T-cell (primary cell): ENCODE data around the gene TRAIP. TPM values are rescaled to one million over a fixed set of nuclear protein-coding genes. Genes with fewer than 3 reads are reported as not detected.

Source experiments
- ATAC-seq, 4 experiments: fragments of 200-7000 bp in 3 of 4; fragments of 150-1000 bp in 1 of 4; cut with Tn5 transposase; replicated peaks in 1 of 4; 1 replicate in 3 of 4; 2 replicates in 1 of 4; pipeline ENCODE4 v1.10.0; 2021; ENCODE audit warnings: moderate library complexity in 3 of 4, mild to moderate bottlenecking in 2 of 4, moderate number of reproducible peaks in 1 of 4
- CTCF ChIA-PET, 2 donors: fragments of 300-600 bp; sonication (Branson Sonifier 250); formaldehyde crosslinking; loops; one replicate each; lab custom pipeline; 2022; ENCODE audit warnings: antibody characterized with exemption in 2 of 2; lab: Charles Lee
- POLR2A ChIA-PET, 2 donors: fragments of 300-600 bp; sonication (Branson Sonifier 250); formaldehyde crosslinking; loops; one replicate each; lab custom pipeline; 2022; ENCODE audit warnings: antibody characterized with exemption in 2 of 2; lab: Charles Lee
- DNase-seq, 35 experiments: peaks; one replicate each; pipeline versions ENCODE4 v3.0.0 to v3.0.0-alpha.2; 2013 to 2023
- H3K27ac ChIP-seq: one replicate; pipeline ENCODE4 v1.5.1; 2013; ENCODE audit warnings: low read length
- H3K27me3 ChIP-seq, 2 experiments: replicated peaks in 1 of 2; 1 replicate in 1 of 2; 2 replicates in 1 of 2; pipeline versions ENCODE4 v1.6.1 to v1.7.0; 2013; ENCODE audit warnings: low read length in 1 of 2, mixed read lengths in 1 of 2; ENCODE audit not compliant: control insufficient read depth in 2 of 2, insufficient read depth in 2 of 2; ENCODE audit errors: extremely low read depth in 1 of 2
- H3K36me3 ChIP-seq, 2 donors: 1 replicate in 1 of 2; 2 replicates in 1 of 2; pipeline versions ENCODE4 v1.6.1 to v1.7.0; 2013; ENCODE audit warnings: low read length in 1 of 2; ENCODE audit not compliant: control insufficient read depth in 2 of 2, insufficient read depth in 1 of 2; ENCODE audit errors: extremely low read depth in 1 of 2
- H3K4me1 ChIP-seq, 2 experiments: 1 replicate in 1 of 2; 2 replicates in 1 of 2; pipeline versions ENCODE4 v1.6.1 to v1.7.0; 2013; ENCODE audit warnings: low read length in 2 of 2, mixed read lengths in 1 of 2; ENCODE audit not compliant: insufficient read depth in 2 of 2, control insufficient read depth in 1 of 2; ENCODE audit errors: extremely low read depth in 1 of 2
- H3K4me3 ChIP-seq, 2 donors: 1 replicate in 1 of 2; 2 replicates in 1 of 2; pipeline versions ENCODE4 v1.5.1 to v1.7.0; 2013; ENCODE audit warnings: mild to moderate bottlenecking in 2 of 2, low read length in 1 of 2, moderate library complexity in 1 of 2; ENCODE audit not compliant: control insufficient read depth in 1 of 2; ENCODE audit errors: extremely low read depth in 1 of 2
- H3K9me3 ChIP-seq: 2 replicates; pipeline ENCODE4 v1.7.0; 2013
- H3K27ac Mint-ChIP-seq, 2 donors: one replicate each; pipeline ENCODE4 v1.8.0; 2020 to 2021; ENCODE audit warnings: mild to moderate bottlenecking in 2 of 2, mixed read lengths in 2 of 2
- H3K27me3 Mint-ChIP-seq, 2 donors: one replicate each; pipeline ENCODE4 v1.8.0; 2021 to 2022; ENCODE audit warnings: mixed read lengths in 2 of 2
- H3K36me3 Mint-ChIP-seq: one replicate; pipeline ENCODE4 v1.8.0; 2021; ENCODE audit warnings: mixed read lengths
- H3K4me1 Mint-ChIP-seq, 3 donors: one replicate each; pipeline ENCODE4 v1.8.0; 2020 to 2022; ENCODE audit warnings: mixed read lengths in 3 of 3, mild to moderate bottlenecking in 1 of 3
- H3K4me3 Mint-ChIP-seq, 3 donors: one replicate each; pipeline ENCODE4 v1.8.0; 2020 to 2022; ENCODE audit warnings: mild to moderate bottlenecking in 3 of 3, mixed read lengths in 3 of 3, moderate library complexity in 3 of 3
- H3K9me3 Mint-ChIP-seq, 3 donors: one replicate each; pipeline ENCODE4 v1.8.0; 2020 to 2022; ENCODE audit warnings: mixed read lengths in 3 of 3
- WGBS: methylation state at CpG from one replicate; pipeline ENCODE4 v1.1.5; 2013; ENCODE audit warnings: missing lambda C conversion rate; ENCODE audit not compliant: insufficient coverage; 5-methylcytosine and 5-hydroxymethylcytosine counted together
- total RNA-seq, 35 experiments: library from RNA in 6 of 35; stranded (reverse) in 6 of 35; fragments of 120-200 nt in 1 of 35; gene quantifications; one replicate each; pipeline versions ENCODE4 v1.2.1 to v1.2.4 and lab custom pipeline; 2013 to 2026

Gene TRAIP
- total RNA-seq, 5 donors from 2014 or later (not counting 1 experiment from before 2014, with no cell fraction given): 4.0 to 5.7 (median 4.4) TPM

- Histone ChIP-seq H3K27me3 (no peaks in the 10 kb centered on the region), H3K4me1 (peaks cover 6 to 33% of the 10 kb centered on the region in 2 experiments), H3K9me3 (no peaks in the 10 kb centered on the region), H3K36me3 (peaks cover 6 to 33% of the 10 kb centered on the region in 2 donors), H3K4me3 (no peak overlapping the region), H3K27ac (no peak overlapping the region)
- H3K27ac Mint-ChIP-seq: peak overlapping the region in 1 of 2 donors; percentile 17
- H3K27me3 Mint-ChIP-seq: no peaks in the 10 kb centered on the region
- peaks cover 25% of the 10 kb centered on the region for H3K36me3 Mint-ChIP-seq
- POLR2A ChIA-PET: interaction anchor here in 1 of 2 donors (0.6 to 0.7 kb wide), 4 partner anchors 36 to 1689 kb away, joined by 3 to 4 read pairs (median 3); no protein-coding TSS in a partner anchor
- peaks cover 47 to 58% (median 53%) of the 10 kb centered on the region in 3 donors for H3K4me1 Mint-ChIP-seq
- H3K4me3 Mint-ChIP-seq: peak overlapping the region in 1 of 3 donors; percentile 41
- no peak for DNase-seq
- no peak for ATAC-seq
- CTCF ChIA-PET: interaction anchor here (0.6 kb wide), 2 partner anchors 57 to 331 kb away, joined by 3 to 4 read pairs; no protein-coding TSS in a partner anchor
- H3K9me3 Mint-ChIP-seq: no peaks in the 10 kb centered on the region
- WGBS: 100% methylated on average over 1 of the region's 5 CpGs
These were observed 76.8 kb downstream of the TRAIP start for GRCh38 chr3:49779358-49780079.

Other genes with a start within 250 kb of the TRAIP start
- gene APEH, start 182.2 kb downstream of the TRAIP start, total RNA-seq: 100 to 1,000 TPM in 4 of 5 donors, 10 to 100 TPM in 1; 82.8 to 162 (median 141) TPM
- gene MST1, start 167.1 kb downstream of the TRAIP start, total RNA-seq: 10 to 100 TPM in 4 of 5 donors, 1 to 10 TPM in 1; 9.9 to 16.1 (median 12.6) TPM
- gene RNF123, start 167.0 kb downstream of the TRAIP start, total RNA-seq: 10 to 100 TPM; 40.9 to 79.8 (median 72.8) TPM
- 1 to 10 TPM in 1 of 5 donors, under 1 TPM in 2, not detected in 2; 0.20 to 1.4 (median 0.26) TPM for gene AMIGO3, start 136.9 kb downstream of the TRAIP start, total RNA-seq
- gene GMPPB, start 132.6 kb downstream of the TRAIP start, total RNA-seq: 10 to 100 TPM; 34.5 to 54.5 (median 39.9) TPM
- 10 to 100 TPM; 31.6 to 62.2 (median 57.0) TPM for gene IP6K1, start 70.0 kb downstream of the TRAIP start, total RNA-seq
- under 1 TPM in 4 of 5 donors, not detected in 1; 0.35 to 0.68 (median 0.36) TPM for gene CDHR4, start 56.7 kb downstream of the TRAIP start, total RNA-seq
- 1 to 10 TPM in 4 of 5 donors, under 1 TPM in 1; 0.73 to 2.7 (median 1.8) TPM for gene INKA1, start 53.3 kb downstream of the TRAIP start, total RNA-seq
- 100 to 1,000 TPM; 246 to 299 (median 293) TPM for gene UBA7, start 42.6 kb downstream of the TRAIP start, total RNA-seq
- gene CAMKV, start 13.3 kb upstream of the TRAIP start, total RNA-seq: under 1 TPM in 3 of 5 donors, not detected in 2; 0.18 to 0.35 (median 0.28) TPM
- gene MST1R, start 47.3 kb upstream of the TRAIP start, total RNA-seq: 1 to 10 TPM in 4 of 5 donors, under 1 TPM in 1; 0.59 to 1.6 (median 1.3) TPM
- 10 to 100 TPM in 3 of 5 donors, 1 to 10 TPM in 2; 5.4 to 15.0 (median 11.7) TPM for gene MON1A, start 73.2 kb upstream of the TRAIP start, total RNA-seq
- 100 to 1,000 TPM; 127 to 149 (median 140) TPM for gene RBM6, start 83.6 kb upstream of the TRAIP start, total RNA-seq
- 100 to 1,000 TPM; 293 to 354 (median 316) TPM for gene RBM5, start 232.4 kb upstream of the TRAIP start, total RNA-seq